ENCODE measurements around the gene SEL1L.
"Not testable (repeated sequence)": the region's sequence is repeated elsewhere in the genome, so short reads cannot be mapped to it uniquely, and the experiment has no call there.

Gene SEL1L

GRCh38 chr14:81523616-81524015 is 10.0 kb downstream of the SEL1L start:
- DNase-seq, result no peak

GRCh38 chr14:81523016-81523415 is 10.6 kb downstream of the SEL1L start:
- DNase-seq, result no peak

GRCh38 chr14:81521356-81521755 is 12.3 kb downstream of the SEL1L start:
- no peak for DNase-seq

- DNase-seq, result no peak
Measured at GRCh38 chr14:81519200-81520011, 14.2 kb downstream of the SEL1L start.

- DNase-seq, result no peak
Measured at GRCh38 chr14:81517798-81518398, 15.8 kb downstream of the SEL1L start.

GRCh38 chr14:81516986-81517797 is 16.5 kb downstream of the SEL1L start:
- no peak for DNase-seq

- DNase-seq, result not testable (repeated sequence)
Measured at GRCh38 chr14:81515927-81516326, 17.7 kb downstream of the SEL1L start.

- DNase-seq, result not testable (repeated sequence)
Measured at GRCh38 chr14:81512826-81513225, 20.8 kb downstream of the SEL1L start.

- no peak for DNase-seq
Measured at GRCh38 chr14:81511111-81511904, 22.3 kb downstream of the SEL1L start.

- peak; percentile 17 for DNase-seq
Measured at GRCh38 chr14:81509838-81510452, 23.7 kb downstream of the SEL1L start.

GRCh38 chr14:81509321-81509720 is 24.3 kb downstream of the SEL1L start:
- no peak for DNase-seq

- DNase-seq, result no peak
Measured at GRCh38 chr14:81506487-81506886, 27.2 kb downstream of the SEL1L start.

GRCh38 chr14:81504864-81505263 is 28.8 kb downstream of the SEL1L start:
- DNase-seq, result no peak

GRCh38 chr14:81485781-81486180 is 47.9 kb downstream of the SEL1L start:
- DNase-seq, result no peak

GRCh38 chr14:81485372-81485771 is 48.3 kb downstream of the SEL1L start:
- no peak for DNase-seq

GRCh38 chr14:81484120-81484519 is 49.5 kb downstream of the SEL1L start:
- DNase-seq, result no peak

- DNase-seq, result no peak
Measured at GRCh38 chr14:81480741-81481140, 52.9 kb downstream of the SEL1L start.

- no peak for DNase-seq
Measured at GRCh38 chr14:81478446-81478845, 55.2 kb downstream of the SEL1L start.

GRCh38 chr14:81476816-81477215 is 56.8 kb downstream of the SEL1L start:
- DNase-seq, result no peak

- DNase-seq, result no peak
Measured at GRCh38 chr14:81474685-81475324, 58.8 kb downstream of the SEL1L start.

- no peak for DNase-seq
Measured at GRCh38 chr14:81474148-81474492, 59.5 kb downstream of the SEL1L start.
